Esophagus squamous epithelium (tissue), 4 donors: Measurements from ENCODE around the gene CLK4.

ENCODE experiments used
- POLR2A ChIP-seq, 4 donors: fragments of 450-650 bp; IDR thresholded peaks; one replicate each; pipeline ENCODE4 v1.6.1; 2017; ENCODE audit warnings: antibody characterized with exemption in 4 of 4, mild to moderate bottlenecking in 4 of 4, moderate library complexity in 3 of 4
- TF ChIP-seq, protein P1 (sequence below), 6 experiments: fragments of 450-650 bp in 4 of 6; fragments of 200-600 bp in 2 of 6; sonication (generic) in 2 of 6; IDR thresholded peaks; one replicate each; pipeline ENCODE4 v1.5.1; 2016 to 2019; ENCODE audit warnings: antibody characterized with exemption in 6 of 6, mild to moderate bottlenecking in 4 of 6, moderate library complexity in 4 of 6

DNA sequence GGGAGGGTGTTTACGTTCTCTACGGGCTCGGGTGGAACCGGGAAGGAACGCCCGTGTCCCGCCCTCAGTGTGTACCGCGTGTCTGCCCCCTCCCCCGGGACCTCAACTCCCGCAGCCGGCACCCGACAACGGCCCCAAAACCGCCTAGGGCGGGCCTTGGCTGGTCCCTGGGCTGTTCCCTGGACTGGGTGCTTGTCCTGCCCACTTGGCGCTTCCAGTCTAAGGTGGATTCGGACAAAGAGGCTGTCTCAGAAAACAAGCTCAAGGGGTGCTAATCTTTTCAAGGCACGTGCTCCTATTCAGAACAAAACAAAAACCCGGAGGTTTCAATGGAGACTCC, 379 bp upstream of the CLK4 start:
- TF ChIP-seq, protein P1, sequence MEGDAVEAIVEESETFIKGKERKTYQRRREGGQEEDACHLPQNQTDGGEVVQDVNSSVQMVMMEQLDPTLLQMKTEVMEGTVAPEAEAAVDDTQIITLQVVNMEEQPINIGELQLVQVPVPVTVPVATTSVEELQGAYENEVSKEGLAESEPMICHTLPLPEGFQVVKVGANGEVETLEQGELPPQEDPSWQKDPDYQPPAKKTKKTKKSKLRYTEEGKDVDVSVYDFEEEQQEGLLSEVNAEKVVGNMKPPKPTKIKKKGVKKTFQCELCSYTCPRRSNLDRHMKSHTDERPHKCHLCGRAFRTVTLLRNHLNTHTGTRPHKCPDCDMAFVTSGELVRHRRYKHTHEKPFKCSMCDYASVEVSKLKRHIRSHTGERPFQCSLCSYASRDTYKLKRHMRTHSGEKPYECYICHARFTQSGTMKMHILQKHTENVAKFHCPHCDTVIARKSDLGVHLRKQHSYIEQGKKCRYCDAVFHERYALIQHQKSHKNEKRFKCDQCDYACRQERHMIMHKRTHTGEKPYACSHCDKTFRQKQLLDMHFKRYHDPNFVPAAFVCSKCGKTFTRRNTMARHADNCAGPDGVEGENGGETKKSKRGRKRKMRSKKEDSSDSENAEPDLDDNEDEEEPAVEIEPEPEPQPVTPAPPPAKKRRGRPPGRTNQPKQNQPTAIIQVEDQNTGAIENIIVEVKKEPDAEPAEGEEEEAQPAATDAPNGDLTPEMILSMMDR (IDR thresholded peaks at IDR 0.05): no peak
- no peak for TF ChIP-seq POLR2A (IDR thresholded peaks at IDR 0.05)
